Mesenchymal stem cell (in vitro differentiated cells and primary cell): ENCODE results near the gene LARGE1.

Experiments used
- DNase-seq: peaks from one replicate; pipeline ENCODE4 v3.0.0-alpha.2; 2013
- H2AFZ ChIP-seq: one replicate; pipeline ENCODE4 v1.6.1; 2013; ENCODE audit warnings: low read depth, mild to moderate bottlenecking, control low read depth, inconsistent platforms, low read length, moderate library complexity
- H2AK5ac ChIP-seq: 2 replicates; pipeline ENCODE4 v1.6.1; 2013; ENCODE audit warnings: low read length, moderate library complexity, mild to moderate bottlenecking, inconsistent platforms; ENCODE audit not compliant: severe bottlenecking
- H2BK120ac ChIP-seq: one replicate; pipeline ENCODE4 v1.6.1; 2013; ENCODE audit warnings: low read depth, mild to moderate bottlenecking, inconsistent platforms, low read length, moderate library complexity
- H2BK12ac ChIP-seq, 2 experiments: one replicate each; pipeline ENCODE4 v1.6.1; 2013; ENCODE audit warnings: inconsistent platforms in 2 of 2, low read length in 2 of 2, mild to moderate bottlenecking in 2 of 2, moderate library complexity in 2 of 2, control low read depth in 1 of 2
- H2BK15ac ChIP-seq: one replicate; pipeline ENCODE4 v1.6.1; 2013; ENCODE audit warnings: mild to moderate bottlenecking, low read depth, inconsistent platforms; ENCODE audit not compliant: poor library complexity, severe bottlenecking
- H2BK5ac ChIP-seq: 2 replicates; pipeline ENCODE4 v1.6.1; 2013; ENCODE audit warnings: low read depth, mild to moderate bottlenecking, low read length, control low read depth, inconsistent platforms; ENCODE audit not compliant: poor library complexity, severe bottlenecking
- H3K14ac ChIP-seq, 2 experiments: one replicate each; pipeline ENCODE4 v1.6.1; 2013; ENCODE audit warnings: inconsistent platforms in 2 of 2, low read length in 2 of 2, control low read depth in 1 of 2, mild to moderate bottlenecking in 1 of 2, moderate library complexity in 1 of 2
- H3K18ac ChIP-seq, 2 experiments: one replicate each; pipeline ENCODE4 v1.6.1; 2013; ENCODE audit warnings: inconsistent platforms in 2 of 2, low read length in 2 of 2, control low read depth in 1 of 2, low read depth in 1 of 2, mild to moderate bottlenecking in 1 of 2
- H3K23ac ChIP-seq, 2 experiments: one replicate each; pipeline ENCODE4 v1.6.1; 2013; ENCODE audit warnings: inconsistent platforms in 2 of 2, low read length in 2 of 2, mild to moderate bottlenecking in 2 of 2, moderate library complexity in 2 of 2, control low read depth in 1 of 2
- H3K27ac ChIP-seq: 2 replicates; pipeline ENCODE4 v1.5.1; 2013; ENCODE audit warnings: mild to moderate bottlenecking, moderate library complexity, low read length, control low read depth, inconsistent platforms; ENCODE audit not compliant: poor library complexity, severe bottlenecking
- H3K27me3 ChIP-seq, 2 experiments: 2 replicates each; pipeline versions ENCODE4 v1.6.1 to v1.7.0; 2013; ENCODE audit warnings: low read length in 2 of 2, mild to moderate bottlenecking in 2 of 2, moderate library complexity in 2 of 2, control low read depth in 1 of 2, inconsistent platforms in 1 of 2; ENCODE audit not compliant: control insufficient read depth in 1 of 2, insufficient read depth in 1 of 2
- H3K36me3 ChIP-seq, 2 experiments: 2 replicates each; pipeline versions ENCODE4 v1.6.1 to v1.7.0; 2013; ENCODE audit warnings: low read length in 2 of 2, control low read depth in 1 of 2, inconsistent platforms in 1 of 2, low read depth in 1 of 2, mild to moderate bottlenecking in 1 of 2; ENCODE audit not compliant: insufficient read depth in 2 of 2, control insufficient read depth in 1 of 2
- H3K4ac ChIP-seq, 2 experiments: one replicate each; pipeline ENCODE4 v1.6.1; 2013; ENCODE audit warnings: inconsistent platforms in 2 of 2, low read length in 2 of 2, mild to moderate bottlenecking in 2 of 2, moderate library complexity in 2 of 2, control low read depth in 1 of 2, low read depth in 1 of 2
- H3K4me1 ChIP-seq: 2 replicates; pipeline ENCODE4 v1.6.1; 2013; ENCODE audit warnings: low read depth, low read length, control low read depth; ENCODE audit not compliant: control insufficient read depth, insufficient read depth
- H3K4me2 ChIP-seq: 2 replicates; pipeline ENCODE4 v1.6.1; 2013; ENCODE audit warnings: low read length, mild to moderate bottlenecking, inconsistent platforms; ENCODE audit not compliant: poor library complexity, severe bottlenecking
- H3K4me3 ChIP-seq, 2 experiments: 2 replicates each; pipeline versions ENCODE4 v1.5.1 to v1.7.0; 2013; ENCODE audit warnings: low read length in 2 of 2, mild to moderate bottlenecking in 2 of 2, control low read depth in 1 of 2, low read depth in 1 of 2; ENCODE audit not compliant: insufficient read depth in 1 of 2
- H3K79me1 ChIP-seq: replicated peaks from 2 replicates; pipeline ENCODE4 v1.6.1; 2013; ENCODE audit warnings: mild to moderate bottlenecking, control low read depth, low read length, inconsistent platforms; ENCODE audit not compliant: poor library complexity, severe bottlenecking
- H3K9ac ChIP-seq: 2 replicates; pipeline ENCODE4 v1.7.0; 2013; ENCODE audit warnings: mild to moderate bottlenecking, low read length, moderate library complexity
- H3K9me3 ChIP-seq: 2 replicates; pipeline ENCODE4 v1.7.0; 2013; ENCODE audit warnings: mild to moderate bottlenecking, low read length; ENCODE audit not compliant: control insufficient read depth
- H4K8ac ChIP-seq: one replicate; pipeline ENCODE4 v1.6.1; 2013; ENCODE audit warnings: inconsistent platforms, mild to moderate bottlenecking, low read length, moderate library complexity
- H4K91ac ChIP-seq: one replicate; pipeline ENCODE4 v1.6.1; 2013; ENCODE audit warnings: mild to moderate bottlenecking, low read length, inconsistent platforms
- WGBS: methylation state at CpG from one replicate; pipeline ENCODE4 v1.1.7; 2013; ENCODE audit warnings: mixed read lengths; 5-methylcytosine and 5-hydroxymethylcytosine counted together

Gene LARGE1

DNA sequence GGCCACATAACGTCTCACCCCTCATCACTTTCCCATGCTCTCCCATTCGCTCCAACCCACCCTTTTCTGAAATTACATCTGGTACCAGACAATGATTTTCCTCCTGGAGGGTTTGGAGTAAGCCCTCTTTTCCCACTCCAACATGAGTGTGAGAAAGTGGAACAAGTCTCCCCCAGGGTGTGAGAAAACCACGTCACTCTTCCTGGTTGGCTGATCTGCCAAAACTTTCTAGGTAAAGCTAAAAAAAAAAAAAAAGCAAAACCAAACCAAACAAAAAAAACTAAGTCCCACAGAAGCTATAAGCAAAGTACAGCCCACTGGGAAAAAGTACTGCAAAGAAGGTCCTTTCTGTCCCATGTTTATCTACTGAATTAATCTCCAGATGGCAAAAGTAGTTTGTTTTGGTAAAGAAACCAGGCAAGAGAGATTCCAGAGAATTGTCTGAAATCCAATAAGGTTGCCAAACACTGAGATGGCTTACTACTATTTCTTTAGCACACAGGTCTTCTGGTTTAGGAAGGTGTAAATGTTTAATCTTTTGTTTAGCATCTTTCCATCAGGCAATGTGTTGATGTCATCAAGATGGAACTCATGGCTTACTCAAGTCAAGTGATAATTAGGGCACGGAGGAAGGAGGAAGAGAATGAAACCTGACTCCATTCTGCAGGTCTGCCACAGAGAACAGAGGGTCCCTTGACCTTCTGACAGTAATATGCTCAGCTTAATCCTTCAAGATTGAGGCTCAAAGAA lies 395.6 kb downstream of the LARGE1 start:
- Histone ChIP-seq H3K36me3 (peaks cover 0 to 6% of the 10 kb centered on the region in 2 experiments), H3K9me3 (no peaks in the 10 kb centered on the region), H3K18ac (no peak overlapping the region), H3K14ac (no peak overlapping the region), H3K4me1 (peaks cover 2% of the 10 kb centered on the region), H3K9ac (no peak overlapping the region), H3K4ac (no peak overlapping the region), H3K4me2 (no peak overlapping the region), H2BK120ac (no peak overlapping the region), H2AK5ac (no peak overlapping the region), H3K79me1 (peaks cover 2% of the 10 kb centered on the region), H3K27me3 (no peaks in the 10 kb centered on the region), H3K4me3 (no peak overlapping the region), H3K23ac (no peak overlapping the region), H2BK5ac (no peak overlapping the region), H4K91ac (no peak overlapping the region), H2BK12ac (no peak overlapping the region), H4K8ac (no peak overlapping the region), H2BK15ac (no peak overlapping the region), H2AFZ (no peak overlapping the region), H3K27ac (peak overlapping the region; percentile 61)
- no peak for DNase-seq
- WGBS = 80% methylated on average over 4 of the region's 4 CpGs

DNA sequence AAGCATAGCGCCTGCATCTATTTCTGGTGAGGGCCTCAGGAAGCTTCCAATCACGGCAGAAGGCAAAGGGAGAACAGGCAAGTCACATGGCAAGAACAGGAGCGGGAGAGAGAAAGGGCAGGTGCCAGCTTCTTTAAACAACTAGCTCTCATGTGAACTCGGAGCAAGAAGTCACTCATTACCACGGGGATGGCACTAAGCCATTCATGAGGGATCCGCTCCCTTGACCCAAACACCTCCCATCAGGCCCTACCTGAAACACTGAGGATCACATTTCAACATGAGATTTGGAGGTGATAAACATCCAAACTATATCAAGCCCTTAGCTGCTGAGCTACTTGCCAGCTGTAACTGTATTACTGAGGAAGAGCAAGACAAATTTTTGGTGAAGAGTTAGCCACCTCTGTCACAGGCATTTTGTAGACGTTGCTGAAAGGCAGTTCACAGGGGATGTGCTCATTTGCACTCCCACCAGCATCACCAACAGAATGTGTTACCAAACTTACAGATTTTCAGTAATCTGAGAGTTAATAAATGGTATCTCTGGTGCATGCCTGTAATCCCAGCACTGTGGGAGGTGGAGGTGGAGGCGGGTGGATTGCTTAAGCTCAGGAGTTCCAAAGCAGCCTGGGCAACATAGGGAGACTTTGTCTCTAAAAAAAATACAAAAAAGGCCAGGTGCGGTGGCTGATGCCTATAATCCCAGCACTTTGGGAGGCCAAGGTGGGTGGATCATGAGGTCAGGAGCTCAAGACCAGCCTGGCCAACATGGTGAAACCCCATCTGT lies 398.2 kb downstream of the LARGE1 start:
- no peak overlapping the region for H3K4me2 ChIP-seq
- H2AK5ac ChIP-seq = no peak overlapping the region
- no peaks in the 10 kb centered on the region for H3K27me3 ChIP-seq
- WGBS = 99% methylated on average over 9 of the region's 9 CpGs
- no peak overlapping the region for H2BK120ac ChIP-seq
- DNase-seq = no peak
- no peak overlapping the region for H4K91ac ChIP-seq
- H3K36me3 ChIP-seq = peaks cover 0 to 6% of the 10 kb centered on the region in 2 experiments
- no peak overlapping the region for H3K27ac ChIP-seq
- H3K23ac ChIP-seq = no peak overlapping the region
- H3K4me3 ChIP-seq = no peak overlapping the region
- no peak overlapping the region for H2BK15ac ChIP-seq
- no peak overlapping the region for H2BK5ac ChIP-seq
- H3K9me3 ChIP-seq = no peaks in the 10 kb centered on the region
- H3K4ac ChIP-seq = no peak overlapping the region
- peaks cover 8% of the 10 kb centered on the region for H3K4me1 ChIP-seq
- no peak overlapping the region for H3K9ac ChIP-seq
- no peak overlapping the region for H3K14ac ChIP-seq
- no peaks in the 10 kb centered on the region for H3K79me1 ChIP-seq
- no peak overlapping the region for H4K8ac ChIP-seq
- no peak overlapping the region for H2AFZ ChIP-seq
- no peak overlapping the region for H2BK12ac ChIP-seq
- H3K18ac ChIP-seq = no peak overlapping the region

DNA sequence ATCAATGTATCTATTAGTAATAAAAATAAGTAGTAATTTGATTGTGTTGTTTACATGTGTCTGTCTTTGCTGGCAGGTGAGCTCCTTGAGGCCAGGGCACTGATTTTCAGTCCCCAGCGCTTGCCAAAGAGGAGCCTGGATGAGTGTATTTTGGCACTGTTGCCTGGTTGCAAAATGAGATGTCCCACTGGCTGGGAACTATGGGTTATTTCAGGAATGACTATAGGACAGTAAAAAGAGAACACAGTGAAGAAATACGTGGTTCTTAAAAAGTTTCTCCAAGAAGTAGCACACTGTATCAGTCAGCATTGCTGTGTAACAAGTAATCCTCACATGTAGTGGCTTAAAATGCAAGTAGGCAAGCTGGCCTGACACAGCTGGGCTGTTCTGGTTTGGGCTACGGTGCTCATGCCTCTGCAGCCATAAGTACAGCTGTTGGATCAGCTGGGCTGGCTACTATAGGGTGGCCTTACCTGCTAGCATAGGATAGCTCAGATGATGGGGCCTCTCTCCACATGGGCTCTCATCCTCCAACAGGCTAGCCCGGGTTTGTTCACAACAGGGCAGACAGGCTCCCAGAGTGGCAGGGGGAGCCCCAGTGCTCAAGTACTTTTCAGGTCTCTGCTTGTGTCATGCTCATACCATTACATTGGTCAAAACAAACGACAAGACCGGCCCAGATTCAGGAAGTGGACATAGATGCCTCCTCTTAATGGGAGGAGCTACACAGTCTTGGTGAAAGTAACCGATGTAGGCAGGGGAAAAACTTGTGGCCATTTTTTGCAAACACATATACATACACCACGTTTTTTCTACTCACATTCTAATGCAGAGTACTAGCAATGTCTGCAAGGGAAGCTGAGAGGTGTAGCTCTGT lies 399.1 kb downstream of the LARGE1 start:
- Histone ChIP-seq H2BK120ac (no peak overlapping the region), H3K18ac (no peak overlapping the region), H3K9me3 (no peaks in the 10 kb centered on the region), H3K36me3 (peaks cover 0 to 6% of the 10 kb centered on the region in 2 experiments), H2BK15ac (no peak overlapping the region), H4K8ac (no peak overlapping the region), H2AK5ac (no peak overlapping the region), H3K23ac (no peak overlapping the region), H3K4me1 (peaks cover 8% of the 10 kb centered on the region), H3K4me3 (no peak overlapping the region), H3K9ac (no peak overlapping the region), H3K4ac (no peak overlapping the region), H3K4me2 (no peak overlapping the region), H3K14ac (no peak overlapping the region), H2BK12ac (no peak overlapping the region), H2AFZ (no peak overlapping the region), H3K27me3 (no peaks in the 10 kb centered on the region), H3K27ac (no peak overlapping the region), H4K91ac (no peak overlapping the region), H2BK5ac (no peak overlapping the region), H3K79me1 (peaks cover under 1% of the 10 kb centered on the region)
- no peak for DNase-seq
- 93% methylated on average over 7 of the region's 8 CpGs for WGBS
